HG02885 (cell line): ENCODE data around the gene RANGRF.

Source experiments
- ATAC-seq: cut with Tn5 transposase; IDR thresholded peaks from one replicate; pipeline ENCODE4 v1.9.1; 2021; ENCODE audit warnings: mild to moderate bottlenecking; ENCODE audit not compliant: unreplicated experiment, poor library complexity

The RANGRF gene

DNA sequence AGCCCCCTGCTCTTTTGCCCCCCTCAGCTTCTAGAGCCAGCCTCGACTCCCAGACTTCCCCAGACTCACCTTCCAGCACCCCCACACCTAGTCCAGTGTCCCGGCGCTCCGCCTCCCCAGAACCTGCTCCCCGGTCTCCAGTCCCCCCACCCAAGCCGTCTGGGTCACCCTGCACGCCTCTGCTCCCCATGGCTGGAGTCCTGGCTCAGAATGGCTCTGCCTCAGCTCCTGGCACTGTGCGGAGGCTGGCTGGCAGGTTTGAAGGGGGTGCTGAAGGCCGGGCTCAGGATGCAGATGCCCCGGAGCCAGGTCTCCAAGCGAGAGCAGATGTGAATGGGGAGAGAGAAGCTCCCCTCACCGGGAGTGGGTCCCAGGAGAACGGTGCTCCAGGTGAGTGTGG, 23.8 kb downstream of the RANGRF start:
- no peak for ATAC-seq

- ATAC-seq, result no peak
These were observed 24.5 kb downstream of the RANGRF start for GRCh38 chr17:8312726-8313600.

DNA sequence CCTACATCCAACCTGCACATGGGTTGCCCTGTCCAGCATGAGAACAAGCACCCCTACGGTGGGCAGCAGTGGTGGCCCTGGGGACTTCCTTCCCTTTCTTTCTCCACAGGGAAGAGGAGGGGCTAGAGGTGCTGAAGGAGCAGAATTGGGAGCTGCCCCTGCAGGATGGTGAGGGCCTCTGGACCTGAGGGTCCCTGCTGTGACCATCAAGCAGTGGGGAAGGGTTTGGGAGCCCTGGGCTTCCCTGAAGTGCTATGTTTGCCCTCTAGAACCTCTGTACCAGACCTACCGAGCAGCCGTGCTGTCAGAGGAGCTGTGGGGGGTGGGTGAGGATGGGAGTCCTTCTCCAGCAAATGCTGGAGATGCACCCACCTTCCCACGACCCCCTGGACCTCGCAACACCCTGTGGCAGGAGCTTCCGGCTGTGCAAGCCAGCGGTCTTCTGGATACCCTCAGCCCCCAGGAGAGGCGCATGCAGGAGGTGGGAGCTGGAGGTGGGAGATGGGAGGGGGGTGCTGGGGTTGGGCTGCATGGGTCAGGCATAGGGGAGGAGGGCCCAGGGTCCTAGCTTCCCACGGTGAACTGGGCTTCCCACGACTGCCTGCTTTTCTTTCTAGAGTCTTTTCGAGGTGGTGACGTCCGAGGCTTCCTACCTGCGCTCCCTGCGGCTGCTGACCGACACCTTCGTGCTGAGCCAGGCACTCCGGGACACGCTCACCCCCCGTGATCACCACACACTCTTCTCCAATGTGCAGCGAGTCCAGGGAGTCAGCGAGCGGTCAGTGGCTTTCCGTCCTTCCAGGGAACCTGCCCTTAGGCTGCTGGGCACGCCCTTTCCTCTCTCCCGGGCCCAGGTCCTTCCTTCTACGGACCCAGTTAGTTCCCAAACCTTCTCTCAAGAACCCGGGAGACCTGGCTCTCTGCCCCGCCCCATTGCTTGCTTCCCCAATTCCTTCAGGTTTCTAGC, 26.6 kb downstream of the RANGRF start:
- ATAC-seq, result no peak

DNA sequence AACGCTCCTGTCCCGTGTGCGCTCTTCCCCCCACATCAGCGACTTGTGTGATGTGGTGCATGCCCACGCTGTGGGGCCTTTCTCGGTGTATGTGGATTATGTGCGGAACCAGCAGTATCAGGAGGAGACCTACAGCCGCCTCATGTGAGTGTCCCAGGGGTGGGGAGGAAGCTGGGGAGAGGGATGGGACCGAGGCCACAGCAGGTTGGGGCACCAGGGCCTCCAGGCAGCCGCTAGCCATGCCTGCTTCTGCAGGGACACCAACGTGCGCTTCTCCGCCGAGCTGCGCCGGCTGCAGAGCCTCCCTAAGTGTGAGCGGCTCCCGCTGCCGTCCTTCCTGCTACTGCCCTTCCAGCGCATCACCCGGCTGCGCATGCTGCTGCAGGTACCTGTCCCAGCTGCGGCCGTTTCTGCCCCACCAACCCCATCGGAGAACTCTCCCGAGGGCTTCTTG, 27.3 kb downstream of the RANGRF start:
- no peak for ATAC-seq

DNA sequence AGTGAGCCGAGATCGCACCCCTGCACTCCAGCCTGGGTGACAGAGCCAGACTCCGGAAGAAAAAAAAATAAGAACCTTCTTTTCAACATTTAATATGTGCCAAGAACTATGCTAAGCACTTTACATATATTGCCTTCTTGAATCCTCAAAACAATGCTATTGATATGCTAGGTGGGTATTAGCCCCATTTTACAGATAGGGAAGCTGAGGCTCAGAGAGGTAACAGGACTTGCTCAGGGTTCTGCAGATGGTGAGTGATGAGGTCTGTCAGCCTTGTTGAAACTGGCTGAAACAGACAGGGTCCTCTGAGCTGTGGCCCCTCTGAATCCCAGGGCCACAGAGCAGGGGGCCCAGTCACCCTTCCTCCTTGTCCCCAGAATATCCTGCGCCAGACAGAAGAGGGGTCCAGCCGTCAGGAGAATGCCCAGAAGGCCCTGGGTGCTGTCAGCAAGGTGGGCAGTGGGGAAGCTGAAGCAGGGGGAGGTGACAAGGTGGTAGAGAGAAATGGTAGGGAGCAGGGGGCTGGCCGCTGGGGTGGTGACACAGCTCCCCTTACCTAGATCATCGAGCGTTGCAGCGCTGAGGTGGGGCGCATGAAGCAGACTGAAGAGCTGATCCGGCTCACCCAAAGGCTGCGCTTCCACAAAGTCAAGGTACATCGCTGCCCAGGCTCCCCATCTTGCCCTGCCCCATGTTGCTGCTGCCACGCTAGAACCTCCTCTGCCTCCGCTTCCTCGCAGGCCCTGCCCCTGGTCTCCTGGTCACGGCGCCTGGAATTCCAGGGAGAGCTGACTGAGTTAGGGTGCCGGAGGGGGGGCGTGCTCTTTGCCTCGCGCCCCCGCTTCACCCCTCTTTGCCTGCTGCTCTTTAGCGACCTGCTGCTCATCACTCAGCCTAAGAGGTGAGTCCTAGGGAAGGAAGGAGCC, 29.8 kb downstream of the RANGRF start:
- ATAC-seq, result no peak

GRCh38 chr17:8320262-8320661, 31.8 kb downstream of the RANGRF start:
- ATAC-seq, result no peak

- ATAC-seq, result no peak
These were observed 32.5 kb downstream of the RANGRF start for GRCh38 chr17:8320990-8321389.

DNA sequence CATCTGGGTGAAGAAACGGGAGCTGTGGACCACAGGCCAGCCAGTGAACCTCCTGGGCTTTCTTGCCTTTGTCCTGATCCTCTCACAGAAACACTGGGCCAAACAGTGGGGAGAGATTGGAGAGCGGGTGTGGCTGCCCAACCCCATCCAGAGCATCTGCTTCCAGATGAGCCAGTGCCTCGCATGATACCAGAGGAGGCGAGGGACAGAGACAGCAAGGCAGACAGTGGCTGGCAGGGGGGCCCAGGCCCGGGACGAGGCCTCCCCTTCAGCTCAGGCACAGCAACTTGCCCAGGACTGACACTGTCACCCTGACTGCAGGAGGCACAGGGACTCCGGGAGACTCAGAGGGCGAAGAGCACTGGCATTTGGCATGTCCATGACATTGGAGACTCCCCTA, 33.6 kb downstream of the RANGRF start:
- ATAC-seq, result no peak

DNA sequence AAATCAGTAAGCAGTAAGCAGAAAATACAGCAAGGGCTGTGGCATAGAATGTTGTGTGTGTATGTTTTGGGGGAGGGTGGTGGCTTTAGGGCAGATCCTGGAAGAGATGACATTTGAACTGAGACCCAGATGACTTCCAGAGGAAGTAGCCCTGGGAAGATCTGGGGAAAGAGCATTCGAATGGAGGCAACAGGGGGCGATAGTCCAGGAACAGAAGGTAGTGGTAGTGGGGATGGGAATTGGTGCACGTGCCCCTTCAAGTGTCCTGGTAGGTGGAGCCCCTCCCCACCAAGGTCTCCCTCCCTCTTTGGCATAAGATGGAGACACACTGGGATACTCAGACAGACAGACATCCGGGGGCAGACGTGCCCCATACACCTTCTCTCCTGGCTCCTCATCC, 35.7 kb downstream of the RANGRF start:
- no peak for ATAC-seq

DNA sequence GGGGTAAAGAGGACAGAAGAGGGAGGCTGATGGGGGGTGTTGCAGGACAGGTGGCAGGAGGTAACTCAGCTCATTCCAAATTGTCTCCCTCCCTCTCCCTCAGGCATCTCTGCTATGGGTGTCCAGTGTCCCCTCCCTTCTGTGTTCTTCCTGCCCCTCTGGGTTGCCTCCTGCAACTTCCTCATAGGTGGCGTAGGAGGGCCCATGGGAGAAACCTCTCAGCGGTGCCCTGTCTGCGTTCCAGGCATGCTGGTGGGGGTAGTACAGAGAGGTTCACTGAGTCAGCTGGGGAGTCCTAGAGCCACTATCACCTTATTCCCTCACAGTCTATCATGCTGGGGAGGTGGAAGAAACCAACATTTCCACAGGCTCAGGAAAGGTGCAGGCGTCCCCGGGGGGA, 36.5 kb downstream of the RANGRF start:
- no peak for ATAC-seq

GRCh38 chr17:8326511-8327302, 38.2 kb downstream of the RANGRF start:
- ATAC-seq, result no peak

DNA sequence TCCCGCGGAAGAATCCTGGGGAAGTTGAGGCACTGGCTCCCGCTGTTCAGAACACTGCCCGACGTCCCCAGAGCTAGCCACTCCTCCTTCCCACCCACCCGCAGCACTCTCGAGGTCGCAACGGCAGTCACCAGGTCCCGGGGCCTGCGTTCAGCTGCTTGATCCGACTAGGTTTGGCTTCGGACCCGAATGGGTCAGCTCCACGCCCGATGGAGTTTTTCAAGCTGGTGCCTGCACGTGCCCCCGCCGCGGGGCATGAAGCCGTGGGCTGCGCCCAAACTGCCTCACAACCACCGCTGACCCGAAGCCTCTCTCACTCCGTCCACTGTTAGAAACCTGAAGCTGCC, 38.8 kb downstream of the RANGRF start:
- no peak for ATAC-seq

- ATAC-seq, result no peak
These were observed 43.7 kb downstream of the RANGRF start for GRCh38 chr17:8332128-8332527.

DNA sequence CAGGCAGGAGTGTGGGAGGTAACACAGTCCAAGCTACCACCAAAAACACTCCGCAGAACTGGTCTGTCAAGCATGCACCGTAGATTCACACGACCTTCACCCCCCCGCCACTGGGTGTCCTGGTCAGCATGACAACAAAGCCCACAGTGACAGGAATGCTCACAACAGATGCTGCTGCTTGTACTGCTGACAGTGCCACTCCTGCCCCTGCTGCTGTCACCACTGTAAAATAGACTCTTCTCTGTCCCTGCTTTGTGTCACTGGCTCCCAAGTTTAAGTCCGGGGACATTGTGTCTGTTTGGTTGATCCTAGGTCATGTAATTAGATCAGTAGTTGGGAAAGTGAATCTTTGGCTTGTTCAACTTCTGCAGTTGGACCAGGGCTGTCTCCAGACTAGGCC, 44.2 kb downstream of the RANGRF start:
- no peak for ATAC-seq

- ATAC-seq, result no peak
These were observed 44.8 kb downstream of the RANGRF start for GRCh38 chr17:8333281-8333680.

DNA sequence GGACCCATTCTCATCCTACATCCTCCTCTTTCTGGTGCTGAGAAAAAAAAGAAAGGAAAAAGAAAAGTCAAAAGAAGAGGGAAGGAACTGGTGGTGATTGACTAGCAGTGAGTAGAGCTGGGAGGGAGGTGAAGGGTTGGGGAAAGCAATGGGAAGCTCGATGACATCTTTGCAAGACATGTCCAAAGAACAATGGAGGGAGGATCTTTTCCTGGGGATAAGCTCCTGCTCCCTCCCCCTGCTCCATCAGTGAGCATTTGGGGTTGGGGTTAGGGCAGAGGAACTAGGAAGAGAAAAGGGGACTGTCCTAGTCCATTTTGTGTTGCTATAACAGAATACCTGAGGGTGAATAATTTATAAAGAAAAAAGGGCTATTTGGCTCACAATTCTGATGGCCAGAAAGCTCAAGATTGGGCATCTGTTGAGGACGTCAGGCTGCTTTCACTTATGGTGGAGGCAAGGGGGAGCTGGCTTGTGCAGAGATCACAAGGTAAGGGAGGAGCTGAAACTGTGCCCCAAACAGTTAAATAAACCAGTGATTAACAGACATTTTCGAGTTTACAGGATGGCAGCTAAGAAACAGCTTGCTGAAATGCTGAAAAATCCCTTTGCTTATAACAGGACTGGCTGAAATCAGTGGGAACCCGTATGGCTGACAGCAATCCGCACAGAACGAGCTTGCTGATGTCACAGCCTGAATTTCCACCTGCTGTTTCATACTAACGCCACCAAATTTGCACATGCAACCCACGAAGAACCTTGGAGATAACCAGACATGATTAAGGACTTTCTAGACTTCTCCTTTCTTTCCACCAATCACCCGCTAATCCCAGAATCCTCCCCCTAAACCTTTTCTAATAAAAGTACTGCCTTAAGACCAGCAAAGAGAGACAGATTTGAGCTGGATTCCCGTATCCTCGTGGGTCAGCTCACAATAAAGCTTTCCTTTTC, 49.6 kb downstream of the RANGRF start:
- no peak for ATAC-seq

DNA sequence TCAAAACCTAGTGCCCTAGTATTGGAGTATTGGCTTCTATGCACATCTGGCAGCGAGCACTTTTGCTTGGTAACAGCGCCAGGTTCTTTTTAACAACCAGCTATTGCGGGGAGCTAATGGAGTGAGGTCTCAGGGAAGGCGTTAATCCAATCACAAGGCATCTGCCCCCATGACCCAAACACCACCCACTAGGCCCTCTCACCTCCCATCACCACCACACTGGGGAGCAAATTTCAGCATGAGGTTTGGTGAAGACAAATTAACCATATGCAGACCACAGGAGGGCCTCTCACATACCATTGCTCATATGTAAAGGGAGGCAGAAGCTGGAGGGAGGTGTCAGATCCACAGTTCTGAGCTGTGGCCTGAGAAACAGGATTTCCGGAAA, 50.3 kb downstream of the RANGRF start:
- no peak for ATAC-seq

DNA sequence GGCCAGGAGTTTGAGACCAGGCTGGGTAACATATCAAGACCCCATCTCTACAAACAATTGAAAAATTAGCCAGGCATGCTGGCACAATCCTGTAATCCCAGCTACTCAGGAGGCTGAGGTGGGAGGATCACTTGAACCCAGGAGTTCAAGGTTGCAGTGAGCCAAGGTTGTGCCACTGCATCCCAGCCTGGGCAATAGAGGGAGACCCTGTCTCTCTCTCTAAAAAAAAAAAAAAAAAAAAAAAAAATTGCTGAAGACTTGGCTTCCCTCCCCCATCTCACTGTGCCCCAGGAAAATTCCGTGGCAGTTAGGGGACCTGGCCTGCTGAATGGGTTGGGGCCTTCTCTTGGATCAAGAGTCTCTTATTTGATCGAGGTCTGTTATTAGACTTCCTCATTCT, 51.1 kb downstream of the RANGRF start, which contains the start of gene ODF4:
Gene ODF4, plus strand, starts transcription at position 301 of the 400 bp plus-strand sequence. CDS start 212 bp downstream, outside the sequence.
- ATAC-seq, result no peak
